Stomach smooth muscle (tissue), 2 donors: ENCODE data around the gene CHRNB1.
A peak's percentile ranks its signal among the peaks of the same experiment; 100 is the strongest.

Source experiments
- H3K27ac ChIP-seq: one replicate; pipeline ENCODE4 v1.7.0; 2013; ENCODE audit warnings: mild to moderate bottlenecking, low read length, inconsistent platforms
- H3K27me3 ChIP-seq, 2 donors: one replicate each; pipeline ENCODE4 v1.7.0; 2013; ENCODE audit warnings: low read length in 2 of 2; ENCODE audit not compliant: insufficient read depth in 2 of 2, control insufficient read depth in 1 of 2
- H3K36me3 ChIP-seq, 2 donors: one replicate each; pipeline ENCODE4 v1.7.0; 2013; ENCODE audit warnings: low read length in 2 of 2; ENCODE audit not compliant: control insufficient read depth in 2 of 2, insufficient read depth in 2 of 2
- H3K4me1 ChIP-seq: one replicate; pipeline ENCODE4 v1.7.0; 2013; ENCODE audit warnings: low read length; ENCODE audit not compliant: control insufficient read depth, insufficient read depth
- H3K4me3 ChIP-seq, 2 donors: one replicate each; pipeline ENCODE4 v1.7.0; 2013; ENCODE audit warnings: low read length in 2 of 2
- H3K9ac ChIP-seq, 2 donors: one replicate each; pipeline ENCODE4 v1.7.0; 2013; ENCODE audit warnings: low read length in 2 of 2, mild to moderate bottlenecking in 1 of 2
- H3K9me3 ChIP-seq, 2 donors: one replicate each; pipeline ENCODE4 v1.7.0; 2013; ENCODE audit warnings: low read length in 2 of 2; ENCODE audit not compliant: control insufficient read depth in 2 of 2
- donor health status: healthy.
- donor health status: Pancreatic carcinoma.

CHRNB1 gene

GRCh38 chr17:7438656-7439460, 6.0 kb upstream of the CHRNB1 start:
- H3K27me3 ChIP-seq, result peaks cover 63 to 70% of the 10 kb centered on the region in 2 donors
- no peaks in the 10 kb centered on the region for H3K36me3 ChIP-seq
- no peak overlapping the region for H3K4me3 ChIP-seq
- no peaks in the 10 kb centered on the region for H3K9me3 ChIP-seq
- no peak overlapping the region for H3K9ac ChIP-seq
- H3K27ac ChIP-seq, result no peak overlapping the region
- peaks cover 46% of the 10 kb centered on the region for H3K4me1 ChIP-seq

- no peaks in the 10 kb centered on the region for H3K36me3 ChIP-seq
These were observed 5.3 kb upstream of the CHRNB1 start, which contains the start of gene FGF11 for GRCh38 chr17:7439462-7440112. TSS of gene FGF11 (plus strand) at chr17:7439512. CDS start at chr17:7439621, 109 bp downstream.

GRCh38 chr17:7440113-7440833, 4.6 kb upstream of the CHRNB1 start:
- H3K27me3 ChIP-seq, result peaks cover 65 to 77% of the 10 kb centered on the region in 2 donors
- H3K27ac ChIP-seq, result no peak overlapping the region

More at GRCh38 chr17:7439462-7440112, 5.3 kb upstream of the CHRNB1 start, which contains the start of gene FGF11:
- Histone ChIP-seq H3K27ac (no peak within 1 kb of the TSS), H3K4me3 (peak within 1 kb of the TSS; percentile 49 to 51), H3K9ac (peak within 1 kb of the TSS in 1 of 2 donors; percentile 15), H3K27me3 (peaks cover 64 to 73% of the 10 kb centered on the region in 2 donors), H3K4me1 (peaks cover 46% of the 10 kb centered on the region), H3K9me3 (no peaks in the 10 kb centered on the region)

GRCh38 chr17:7440834-7441195, 4.0 kb upstream of the CHRNB1 start:
- Histone ChIP-seq H3K4me3 (no peak overlapping the region), H3K9me3 (no peaks in the 10 kb centered on the region), H3K27me3 (peaks cover 65 to 77% of the 10 kb centered on the region in 2 donors), H3K27ac (no peak overlapping the region), H3K36me3 (no peaks in the 10 kb centered on the region), H3K9ac (no peak overlapping the region), H3K4me1 (peaks cover 48% of the 10 kb centered on the region)

More at GRCh38 chr17:7440113-7440833, 4.6 kb upstream of the CHRNB1 start:
- no peaks in the 10 kb centered on the region for H3K36me3 ChIP-seq
- H3K9ac ChIP-seq, result peak overlapping the region in 1 of 2 donors; percentile 15
- no peaks in the 10 kb centered on the region for H3K9me3 ChIP-seq
- peaks cover 49% of the 10 kb centered on the region for H3K4me1 ChIP-seq
- H3K4me3 ChIP-seq, result peak overlapping the region; percentile 49 to 51

- Histone ChIP-seq H3K27me3 (peaks cover 64 to 77% of the 10 kb centered on the region in 2 donors), H3K9ac (no peak overlapping the region), H3K9me3 (no peaks in the 10 kb centered on the region), H3K27ac (no peak overlapping the region), H3K4me1 (peaks cover 44% of the 10 kb centered on the region), H3K4me3 (no peak overlapping the region), H3K36me3 (no peaks in the 10 kb centered on the region)
These were observed 3.6 kb upstream of the CHRNB1 start for GRCh38 chr17:7441266-7441665.

- Histone ChIP-seq H3K4me1 (peaks cover 41% of the 10 kb centered on the region), H3K27ac (no peak overlapping the region), H3K27me3 (peaks cover 66 to 82% of the 10 kb centered on the region in 2 donors), H3K9me3 (no peaks in the 10 kb centered on the region), H3K4me3 (no peak overlapping the region), H3K9ac (no peak overlapping the region), H3K36me3 (no peaks in the 10 kb centered on the region)
These were observed 2.7 kb upstream of the CHRNB1 start for GRCh38 chr17:7442142-7442541.

- Histone ChIP-seq H3K4me1 (peaks cover 28% of the 10 kb centered on the region), H3K9ac (no peak overlapping the region), H3K9me3 (no peaks in the 10 kb centered on the region), H3K27ac (no peak overlapping the region), H3K36me3 (no peaks in the 10 kb centered on the region), H3K4me3 (no peak overlapping the region), H3K27me3 (peaks cover 63 to 75% of the 10 kb centered on the region in 2 donors)
These were observed 1.1 kb upstream of the CHRNB1 start for GRCh38 chr17:7443499-7444485.

GRCh38 chr17:7445619-7445968, 733 bp downstream of the CHRNB1 start:
- Histone ChIP-seq H3K9me3 (no peaks in the 10 kb centered on the region), H3K4me1 (peaks cover 15% of the 10 kb centered on the region), H3K9ac (no peak overlapping the region), H3K4me3 (peak overlapping the region in 1 of 2 donors; percentile 19), H3K27me3 (peaks cover 50 to 57% of the 10 kb centered on the region in 2 donors), H3K27ac (no peak overlapping the region), H3K36me3 (no peaks in the 10 kb centered on the region)

- H3K27ac ChIP-seq, result no peak overlapping the region
- no peak overlapping the region for H3K9ac ChIP-seq
- peaks cover 12% of the 10 kb centered on the region for H3K4me1 ChIP-seq
- H3K27me3 ChIP-seq, result peaks cover 32 to 42% of the 10 kb centered on the region in 2 donors
- H3K36me3 ChIP-seq, result no peaks in the 10 kb centered on the region
- H3K4me3 ChIP-seq, result no peak overlapping the region
- H3K9me3 ChIP-seq, result no peaks in the 10 kb centered on the region
These were observed 3.6 kb downstream of the CHRNB1 start for GRCh38 chr17:7448461-7448860.
